ENCODE results near the gene TTLL11. TPM values are rescaled to one million over a fixed set of nuclear protein-coding genes. Genes with fewer than 3 reads are reported as not detected.

The TTLL11 gene
- total and polyA plus RNA-seq, 3 experiments from 2014 or later = 4.0 to 6.2 (median 4.5) TPM

DNA sequence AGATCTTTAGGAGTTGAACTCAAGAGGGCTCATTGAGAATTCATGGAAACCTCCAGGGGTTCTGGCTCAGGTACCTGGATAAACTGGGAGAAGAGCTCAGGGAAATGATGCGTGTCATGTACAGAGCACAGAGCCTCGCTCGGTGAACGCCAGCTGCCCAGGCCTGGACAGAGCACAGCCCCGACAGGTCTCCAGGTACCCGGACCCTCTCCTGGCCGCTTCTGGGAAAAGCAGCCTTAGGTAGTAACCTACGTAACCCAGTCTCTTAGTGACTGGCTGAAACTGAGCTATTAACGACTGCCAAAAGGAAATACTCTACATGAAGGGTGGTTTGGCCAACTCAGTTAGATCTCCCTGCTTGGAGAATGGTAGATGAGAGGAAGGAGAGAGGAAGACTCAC, 157.4 kb downstream of the TTLL11 start:
- no peaks in the 10 kb centered on the region for H3K4me1 ChIP-seq (ENCODE audit: insufficient read depth, low read length)
- H3K27ac Mint-ChIP-seq = no peak overlapping the region
- H3K36me3 Mint-ChIP-seq = peaks cover 0 to 1% (median 0%) of the 10 kb centered on the region in 3 donors
- no peak overlapping the region for H3K4me3 Mint-ChIP-seq
- no peaks in the 10 kb centered on the region for H3K9me3 Mint-ChIP-seq
- ChIA-PET CTCF (no interaction called here), POLR2A (no interaction called here)
- no peak overlapping the region for H3K4me3 ChIP-seq (ENCODE audit: low read length)
- H3K27me3 ChIP-seq (ENCODE audit: insufficient read depth, low read length, poor library complexity, severe bottlenecking) = no peaks in the 10 kb centered on the region
- H3K4me1 Mint-ChIP-seq = no peaks in the 10 kb centered on the region
- H3K27me3 Mint-ChIP-seq = no peaks in the 10 kb centered on the region
- H3K9me3 ChIP-seq (ENCODE audit: low read length) = no peaks in the 10 kb centered on the region
- no peak overlapping the region for H3K27ac ChIP-seq (ENCODE audit: low read depth, low read length)
- no peaks in the 10 kb centered on the region for H3K36me3 ChIP-seq (ENCODE audit: insufficient read depth, low read length)
- DNase-seq = no peak

DNA sequence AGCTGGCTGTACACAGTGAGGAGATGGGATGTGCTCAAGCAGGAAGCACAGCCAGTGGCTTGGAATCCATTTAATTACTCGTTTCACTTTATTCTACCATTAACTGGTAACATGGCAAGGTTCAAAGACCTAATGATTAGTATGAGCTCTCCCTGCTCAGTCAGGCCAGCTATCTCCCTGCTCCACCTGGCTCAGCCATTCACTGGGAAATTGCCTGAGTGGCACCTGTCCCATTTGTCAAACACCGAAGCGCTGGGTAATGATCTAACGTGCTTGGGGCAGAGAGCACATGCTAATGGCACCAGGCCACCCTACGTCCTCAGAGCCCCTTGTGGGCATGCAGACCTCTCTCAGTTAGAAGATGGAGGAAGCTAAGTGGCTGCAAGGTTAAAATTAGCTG, 162.2 kb downstream of the TTLL11 start:
- H3K4me1 Mint-ChIP-seq = no peaks in the 10 kb centered on the region
- Histone ChIP-seq H3K27ac (ENCODE audit: low read depth, low read length) (no peak overlapping the region), H3K4me1 (ENCODE audit: insufficient read depth, low read length) (no peaks in the 10 kb centered on the region), H3K27me3 (ENCODE audit: insufficient read depth, low read length, poor library complexity, severe bottlenecking) (no peaks in the 10 kb centered on the region), H3K9me3 (ENCODE audit: low read length) (no peaks in the 10 kb centered on the region), H3K36me3 (ENCODE audit: insufficient read depth, low read length) (no peaks in the 10 kb centered on the region), H3K4me3 (ENCODE audit: low read length) (no peak overlapping the region)
- no peak for DNase-seq
- H3K9me3 Mint-ChIP-seq = no peaks in the 10 kb centered on the region
- ChIA-PET CTCF (no interaction called here), POLR2A (no interaction called here)
- no peak overlapping the region for H3K27ac Mint-ChIP-seq
- H3K4me3 Mint-ChIP-seq = no peak overlapping the region
- no peaks in the 10 kb centered on the region for H3K27me3 Mint-ChIP-seq
- H3K36me3 Mint-ChIP-seq = peaks cover 0 to 10% (median 5%) of the 10 kb centered on the region in 3 donors

- no peaks in the 10 kb centered on the region for H3K27me3 Mint-ChIP-seq
- H3K36me3 Mint-ChIP-seq = peaks cover 0 to 8% (median 5%) of the 10 kb centered on the region in 3 donors
- no peaks in the 10 kb centered on the region for H3K4me1 ChIP-seq (ENCODE audit: insufficient read depth, low read length)
- no peak overlapping the region for H3K27ac Mint-ChIP-seq
- H3K27ac ChIP-seq (ENCODE audit: low read depth, low read length) = no peak overlapping the region
- ChIA-PET CTCF (no interaction called here), POLR2A (no interaction called here)
- H3K4me3 ChIP-seq (ENCODE audit: low read length) = no peak overlapping the region
- H3K4me1 Mint-ChIP-seq = no peaks in the 10 kb centered on the region
- H3K36me3 ChIP-seq (ENCODE audit: insufficient read depth, low read length) = no peaks in the 10 kb centered on the region
- H3K9me3 ChIP-seq (ENCODE audit: low read length) = no peaks in the 10 kb centered on the region
- no peak overlapping the region for H3K4me3 Mint-ChIP-seq
- no peaks in the 10 kb centered on the region for H3K9me3 Mint-ChIP-seq
- no peaks in the 10 kb centered on the region for H3K27me3 ChIP-seq (ENCODE audit: insufficient read depth, low read length, poor library complexity, severe bottlenecking)
- DNase-seq = no peak
Observed at GRCh38 chr9:121929893-121930875, 162.9 kb downstream of the TTLL11 start.

- Histone ChIP-seq H3K9me3 (ENCODE audit: low read length) (no peaks in the 10 kb centered on the region), H3K27me3 (ENCODE audit: insufficient read depth, low read length, poor library complexity, severe bottlenecking) (no peaks in the 10 kb centered on the region), H3K4me3 (ENCODE audit: low read length) (no peak overlapping the region), H3K36me3 (ENCODE audit: insufficient read depth, low read length) (no peaks in the 10 kb centered on the region), H3K27ac (ENCODE audit: low read depth, low read length) (no peak overlapping the region), H3K4me1 (ENCODE audit: insufficient read depth, low read length) (no peaks in the 10 kb centered on the region)
- Mint-ChIP-seq H3K9me3 (no peaks in the 10 kb centered on the region), H3K4me3 (no peak overlapping the region), H3K36me3 (peaks cover 0 to 10% (median 5%) of the 10 kb centered on the region in 3 donors), H3K4me1 (no peaks in the 10 kb centered on the region), H3K27ac (no peak overlapping the region), H3K27me3 (no peaks in the 10 kb centered on the region)
- POLR2A ChIA-PET = no interaction called here
- DNase-seq = no peak
- CTCF ChIA-PET = no interaction called here
Observed at GRCh38 chr9:121927636-121928035, 165.5 kb downstream of the TTLL11 start.

- H3K4me3 ChIP-seq (ENCODE audit: low read length) = no peak overlapping the region
- H3K36me3 ChIP-seq (ENCODE audit: insufficient read depth, low read length) = no peaks in the 10 kb centered on the region
- Mint-ChIP-seq H3K27me3 (no peaks in the 10 kb centered on the region), H3K9me3 (no peaks in the 10 kb centered on the region), H3K27ac (no peak overlapping the region), H3K4me1 (no peaks in the 10 kb centered on the region), H3K4me3 (no peak overlapping the region), H3K36me3 (peaks cover 0 to 10% (median 5%) of the 10 kb centered on the region in 3 donors)
- CTCF ChIA-PET = no interaction called here
- POLR2A ChIA-PET = no interaction called here
- H3K27me3 ChIP-seq (ENCODE audit: insufficient read depth, low read length, poor library complexity, severe bottlenecking) = no peaks in the 10 kb centered on the region
- H3K9me3 ChIP-seq (ENCODE audit: low read length) = no peaks in the 10 kb centered on the region
- H3K27ac ChIP-seq (ENCODE audit: low read depth, low read length) = no peak overlapping the region
- H3K4me1 ChIP-seq (ENCODE audit: insufficient read depth, low read length) = no peaks in the 10 kb centered on the region
- no peak for DNase-seq
Observed at GRCh38 chr9:121927081-121927480, 166.0 kb downstream of the TTLL11 start.

- DNase-seq = no peak
- Histone ChIP-seq H3K4me3 (ENCODE audit: low read length) (no peak overlapping the region), H3K4me1 (ENCODE audit: insufficient read depth, low read length) (no peaks in the 10 kb centered on the region), H3K9me3 (ENCODE audit: low read length) (no peaks in the 10 kb centered on the region), H3K27me3 (ENCODE audit: insufficient read depth, low read length, poor library complexity, severe bottlenecking) (no peaks in the 10 kb centered on the region), H3K36me3 (ENCODE audit: insufficient read depth, low read length) (no peaks in the 10 kb centered on the region), H3K27ac (ENCODE audit: low read depth, low read length) (no peak overlapping the region)
- CTCF ChIA-PET = no interaction called here
- Mint-ChIP-seq H3K27ac (no peak overlapping the region), H3K4me3 (no peak overlapping the region), H3K4me1 (no peaks in the 10 kb centered on the region), H3K36me3 (peaks cover 0 to 10% (median 5%) of the 10 kb centered on the region in 3 donors), H3K27me3 (no peaks in the 10 kb centered on the region), H3K9me3 (no peaks in the 10 kb centered on the region)
- POLR2A ChIA-PET = no interaction called here
Observed at GRCh38 chr9:121926351-121926801, 166.7 kb downstream of the TTLL11 start.

GRCh38 chr9:121925935-121926334, 167.2 kb downstream of the TTLL11 start:
- CTCF ChIA-PET = no interaction called here
- H3K4me1 Mint-ChIP-seq = no peaks in the 10 kb centered on the region
- no peaks in the 10 kb centered on the region for H3K36me3 ChIP-seq (ENCODE audit: insufficient read depth, low read length)

DNA sequence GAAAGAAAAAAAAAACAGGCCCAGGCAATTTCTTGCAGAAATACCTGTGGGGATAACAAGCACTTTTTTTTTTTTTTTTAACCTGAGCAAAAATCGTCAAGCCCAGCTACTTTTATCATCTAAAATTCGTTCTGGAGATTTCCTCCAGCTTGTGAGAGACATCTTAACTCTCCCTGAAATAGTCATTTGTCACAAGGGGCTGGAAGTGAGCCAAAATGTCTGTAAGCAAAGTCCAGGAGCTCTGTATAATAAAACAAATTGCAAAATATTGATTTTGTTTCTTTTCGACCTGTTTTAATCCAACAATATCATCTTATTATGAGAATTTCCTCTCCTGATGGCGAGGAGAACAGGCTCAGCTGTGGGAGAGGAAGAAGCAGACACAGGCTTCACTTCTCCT, 168.4 kb downstream of the TTLL11 start:
- H3K36me3 ChIP-seq (ENCODE audit: insufficient read depth, low read length) = no peaks in the 10 kb centered on the region
- Mint-ChIP-seq H3K4me3 (no peak overlapping the region), H3K9me3 (no peaks in the 10 kb centered on the region), H3K27ac (no peak overlapping the region), H3K4me1 (no peaks in the 10 kb centered on the region), H3K27me3 (no peaks in the 10 kb centered on the region), H3K36me3 (peaks cover 0 to 10% (median 5%) of the 10 kb centered on the region in 3 donors)
- DNase-seq = no peak
- POLR2A ChIA-PET = no interaction called here
- H3K4me1 ChIP-seq (ENCODE audit: insufficient read depth, low read length) = no peaks in the 10 kb centered on the region
- no peak overlapping the region for H3K27ac ChIP-seq (ENCODE audit: low read depth, low read length)
- H3K4me3 ChIP-seq (ENCODE audit: low read length) = no peak overlapping the region
- no peaks in the 10 kb centered on the region for H3K9me3 ChIP-seq (ENCODE audit: low read length)
- CTCF ChIA-PET = no interaction called here
- no peaks in the 10 kb centered on the region for H3K27me3 ChIP-seq (ENCODE audit: insufficient read depth, low read length, poor library complexity, severe bottlenecking)

More at GRCh38 chr9:121925935-121926334, 167.2 kb downstream of the TTLL11 start:
- Mint-ChIP-seq H3K9me3 (no peaks in the 10 kb centered on the region), H3K27me3 (no peaks in the 10 kb centered on the region), H3K4me3 (no peak overlapping the region), H3K36me3 (peaks cover 0 to 10% (median 5%) of the 10 kb centered on the region in 3 donors), H3K27ac (no peak overlapping the region)
- no peaks in the 10 kb centered on the region for H3K4me1 ChIP-seq (ENCODE audit: insufficient read depth, low read length)
- POLR2A ChIA-PET = no interaction called here
- no peak for DNase-seq
- no peaks in the 10 kb centered on the region for H3K9me3 ChIP-seq (ENCODE audit: low read length)
- H3K4me3 ChIP-seq (ENCODE audit: low read length) = no peak overlapping the region
- no peaks in the 10 kb centered on the region for H3K27me3 ChIP-seq (ENCODE audit: insufficient read depth, low read length, poor library complexity, severe bottlenecking)
- H3K27ac ChIP-seq (ENCODE audit: low read depth, low read length) = no peak overlapping the region
